SK-N-SH (cell line): Measurements from ENCODE around the gene SUPT3H. TPM values are rescaled to one million over a fixed set of nuclear protein-coding genes. Genes with fewer than 3 reads are reported as not detected.

Experiments used
- CTCF ChIA-PET: fragments of 300-600, 350-600 bp; formaldehyde crosslinking; extraction: SDS; loops from one replicate; lab custom pipeline; 2021; lab: Yijun Ruan, JAX
- POLR2A ChIA-PET: fragments of 350-600 bp; sonication (Branson Sonifier 250); formaldehyde crosslinking; extraction: SDS; loops from one replicate; lab custom pipeline; 2020; ENCODE audit warnings: antibody characterized with exemption, inconsistent platforms; lab: Yijun Ruan, JAX
- DNase-seq: peaks from one replicate; pipeline ENCODE4 v3.0.0; 2012
- H2AFZ ChIP-seq: fragments of 200-600 bp; sonication (generic); 2 replicates; pipeline ENCODE4 v1.8.1; 2016; ENCODE audit warnings: antibody characterized with exemption, mild to moderate bottlenecking, low read depth
- H3F3A ChIP-seq: fragments of 200-600 bp; sonication (generic); replicated peaks from 2 replicates; pipeline ENCODE3; 2016; ENCODE audit warnings: antibody characterized with exemption, mild to moderate bottlenecking; ENCODE audit not compliant: insufficient read depth
- H3K27ac ChIP-seq, 2 experiments: fragments of 200-500 bp in 1 of 2; fragments of 200-600 bp in 1 of 2; sonication (Bioruptor generic) in 1 of 2; sonication (generic), shearing (Covaris generic) in 1 of 2; 2 replicates each; pipeline versions ENCODE4 v1.5.1 to v1.6.1; 2014 to 2016; ENCODE audit warnings: low read depth in 2 of 2, inconsistent platforms in 1 of 2, low read length in 1 of 2, mild to moderate bottlenecking in 1 of 2, mixed read lengths in 1 of 2
- H3K27me3 ChIP-seq: fragments of 200-600 bp; sonication (generic), shearing (Covaris generic); 2 replicates; pipeline ENCODE4 v1.6.1; 2016; ENCODE audit warnings: mixed run types; ENCODE audit not compliant: insufficient read depth
- H3K36me3 ChIP-seq, 2 experiments: fragments of 200-500 bp in 1 of 2; fragments of 200-600 bp in 1 of 2; sonication (Bioruptor generic) in 1 of 2; sonication (generic) in 1 of 2; replicated peaks in 1 of 2; 2 replicates each; pipeline versions ENCODE3 to v1.5.1; 2014 to 2016; ENCODE audit warnings: low read length in 1 of 2, mild to moderate bottlenecking in 1 of 2; ENCODE audit not compliant: insufficient read depth in 2 of 2, control insufficient read depth in 1 of 2
- H3K4me1 ChIP-seq, 2 experiments: fragments of 200-500 bp in 1 of 2; fragments of 200-600 bp in 1 of 2; sonication (Bioruptor generic) in 1 of 2; sonication (generic), shearing (Covaris generic) in 1 of 2; 2 replicates each; pipeline versions ENCODE4 v1.5.1 to v1.6.1; 2014 to 2016; ENCODE audit warnings: low read depth in 1 of 2, low read length in 1 of 2, mixed run types in 1 of 2; ENCODE audit not compliant: insufficient read depth in 2 of 2, control insufficient read depth in 1 of 2
- H3K4me2 ChIP-seq: fragments of 200-600 bp; sonication (generic), shearing (Covaris generic); 2 replicates; pipeline ENCODE4 v1.6.1; 2017; ENCODE audit warnings: mixed run types
- H3K4me3 ChIP-seq, 2 experiments: fragments of 200-500 bp in 1 of 2; fragments of 200-600 bp in 1 of 2; sonication (Bioruptor generic) in 1 of 2; sonication (generic), shearing (Covaris generic) in 1 of 2; 2 replicates each; pipeline versions ENCODE4 v1.5.1 to v1.8.1; 2014 to 2016; ENCODE audit warnings: low read depth in 2 of 2, inconsistent platforms in 1 of 2, low read length in 1 of 2, mild to moderate bottlenecking in 1 of 2, mixed read lengths in 1 of 2, moderate library complexity in 1 of 2
- H3K79me2 ChIP-seq: fragments of 200-600 bp; sonication (generic); 2 replicates; pipeline ENCODE4 v1.8.1; 2017; ENCODE audit warnings: mild to moderate bottlenecking; ENCODE audit not compliant: insufficient read depth
- H3K9ac ChIP-seq: fragments of 200-600 bp; sonication (generic); 2 replicates; pipeline ENCODE4 v1.6.1; 2017; ENCODE audit warnings: mixed run types
- H3K9me2 ChIP-seq: fragments of 200-600 bp; sonication (generic); 2 replicates; pipeline ENCODE4 v1.6.1; 2017; ENCODE audit warnings: mixed run types
- H3K9me3 ChIP-seq: fragments of 200-600 bp; sonication (generic); 2 replicates; pipeline ENCODE4 v1.6.1; 2017; ENCODE audit warnings: mixed run types, mild to moderate bottlenecking, moderate library complexity
- H4K20me1 ChIP-seq: fragments of 200-600 bp; sonication (generic); 2 replicates; pipeline ENCODE4 v1.6.1; 2017; ENCODE audit warnings: mild to moderate bottlenecking, mixed run types; ENCODE audit not compliant: insufficient read depth
- CHD2 ChIP-seq: fragments of 150-350 bp; IDR thresholded peaks from 2 replicates; pipeline ENCODE4 v1.6.1; 2018; ENCODE audit warnings: low read length; ENCODE audit not compliant: partially characterized antibody
- ELF1 ChIP-seq: IDR thresholded peaks from 2 replicates; pipeline ENCODE4 v1.4.0; 2012
- EP300 ChIP-seq, 2 experiments: IDR thresholded peaks; 2 replicates each; pipeline versions ENCODE4 v1.4.0 to v1.6.1; 2012; ENCODE audit warnings: borderline replicate concordance in 1 of 2, low read depth in 1 of 2, low read length in 1 of 2
- FOSL2 ChIP-seq: IDR thresholded peaks from 2 replicates; pipeline ENCODE4 v1.4.0; 2012; ENCODE audit warnings: low read depth, mild to moderate bottlenecking, moderate library complexity, borderline replicate concordance
- JUND ChIP-seq: IDR thresholded peaks from 2 replicates; pipeline ENCODE4 v1.4.0; 2012
- MEF2A ChIP-seq: IDR thresholded peaks from 2 replicates; pipeline ENCODE4 v1.4.0; 2012; ENCODE audit warnings: low read depth, borderline replicate concordance
- NFIC ChIP-seq: IDR thresholded peaks from 2 replicates; pipeline ENCODE4 v1.4.0; 2012; ENCODE audit warnings: borderline replicate concordance
- NRF1 ChIP-seq: IDR thresholded peaks from 2 replicates; pipeline ENCODE4 v1.6.1; 2012; ENCODE audit warnings: low read depth, mild to moderate bottlenecking, low read length
- PBX3 ChIP-seq: IDR thresholded peaks from 2 replicates; pipeline ENCODE4; 2012
- REST ChIP-seq: IDR thresholded peaks from 2 replicates; pipeline ENCODE4 v1.6.1; 2012; ENCODE audit warnings: mild to moderate bottlenecking, low read depth, low read length, moderate library complexity
- RFX5 ChIP-seq: IDR thresholded peaks from 2 replicates; pipeline ENCODE4 v1.6.1; 2012; ENCODE audit warnings: mild to moderate bottlenecking, improper control_type of control experiment, low read length
- TAF1 ChIP-seq: IDR thresholded peaks from 2 replicates; pipeline ENCODE4 v1.6.1; 2012; ENCODE audit warnings: low read depth, mild to moderate bottlenecking, low read length, moderate library complexity, borderline replicate concordance
- TCF12 ChIP-seq: IDR thresholded peaks from 2 replicates; pipeline ENCODE4 v1.4.0; 2012
- TEAD4 ChIP-seq: IDR thresholded peaks from 2 replicates; pipeline ENCODE4 v1.4.0; 2012; ENCODE audit warnings: mild to moderate bottlenecking, borderline replicate concordance; ENCODE audit not compliant: insufficient read depth
- USF1 ChIP-seq: IDR thresholded peaks from 2 replicates; pipeline ENCODE4 v1.4.0; 2012; ENCODE audit warnings: low read depth, borderline replicate concordance
- USF2 ChIP-seq: fragments of 150-350 bp; IDR thresholded peaks from 2 replicates; pipeline ENCODE4 v1.6.1; 2017; ENCODE audit warnings: antibody characterized with exemption, low read length, low read depth, borderline replicate concordance
- YY1 ChIP-seq: IDR thresholded peaks from 2 replicates; pipeline ENCODE4 v1.4.0; 2012; ENCODE audit warnings: low read depth, mild to moderate bottlenecking
- ZBTB33 ChIP-seq: IDR thresholded peaks from 2 replicates; pipeline ENCODE4 v1.4.0; 2012; ENCODE audit warnings: low read depth, borderline replicate concordance
- WGBS: methylation state at CpG from one replicate; pipeline ENCODE4 v1.1.6; 2017; ENCODE audit warnings: low lambda C conversion rate; 5-methylcytosine and 5-hydroxymethylcytosine counted together
- polyA plus RNA-seq, 3 experiments: library from polyadenylated mRNA; depleted of rRNA; stranded (reverse); fragments of >200 nt; gene quantifications; 2 replicates each; pipeline ENCODE4 v1.2.3, GENCODE V29; 2012

The SUPT3H gene
- polyA plus RNA-seq, 1 of the 3 experiments (the other 2 are of a cell fraction) = 10.9 TPM

- Histone ChIP-seq H3F3A (no peaks in the 10 kb centered on the region), H3K4me1 (no peaks in the 10 kb centered on the region), H3K9me2 (no peaks in the 10 kb centered on the region), H3K79me2 (no peaks in the 10 kb centered on the region), H3K9me3 (no peaks in the 10 kb centered on the region; the same call in 1 of the 2 replicates), H3K36me3 (no peaks in the 10 kb centered on the region), H3K9ac (no peak overlapping the region), H2AFZ (no peak overlapping the region), H3K4me2 (no peak overlapping the region), H3K4me3 (no peak overlapping the region), H3K27ac (no peak overlapping the region), H4K20me1 (no peaks in the 10 kb centered on the region), H3K27me3 (no peaks in the 10 kb centered on the region)
- ChIA-PET POLR2A (no interaction called here), CTCF (interaction anchor here (0.6 to 1.5 kb wide), 2 partner anchors 9 to 552 kb away, joined by 4 to 5 read pairs; no protein-coding TSS in a partner anchor)
- DNase-seq = no peak
- TF ChIP-seq NRF1 = no peak
- no peak for TF ChIP-seq CHD2
- no peak for TF ChIP-seq JUND
- no peak for TF ChIP-seq YY1
- TF ChIP-seq TEAD4 = no peak
- TF ChIP-seq TCF12 = no peak
- TF ChIP-seq NFIC = no peak
- WGBS = 69% methylated on average over 4 of the region's 4 CpGs
Observed at GRCh38 chr6:45027126-45027525, 350.6 kb downstream of the SUPT3H start.

- Histone ChIP-seq H4K20me1 (no peaks in the 10 kb centered on the region), H3K9ac (no peak overlapping the region), H3K9me2 (no peaks in the 10 kb centered on the region), H3F3A (no peaks in the 10 kb centered on the region), H3K4me1 (0 out of 4 replicates have a peak, but pooled peaks cover 0 to 3% of the 10 kb centered on the region in 2 experiments), H3K27me3 (no peaks in the 10 kb centered on the region), H3K27ac (no peak overlapping the region), H3K4me2 (no peak overlapping the region), H3K4me3 (no peak overlapping the region), H3K79me2 (no peaks in the 10 kb centered on the region), H2AFZ (no peak overlapping the region), H3K9me3 (no peaks in the 10 kb centered on the region; the same call in 1 of the 2 replicates), H3K36me3 (no peaks in the 10 kb centered on the region)
- DNase-seq = no peak
- ChIA-PET CTCF (no interaction called here), POLR2A (no interaction called here)
- 93% methylated on average over 2 of the region's 2 CpGs for WGBS
- TF ChIP-seq RFX5 = no peak
- TF ChIP-seq TAF1 = no peak
- TF ChIP-seq EP300 (IDR thresholded peaks at IDR 0.05; ENCODE audit: borderline replicate concordance in 1 of 2, low read depth in 1 of 2, low read length in 1 of 2) = no peak
- TF ChIP-seq REST = no peak
- TF ChIP-seq PBX3 = no peak
- TF ChIP-seq FOSL2 = no peak
- no peak for TF ChIP-seq YY1
- no peak for TF ChIP-seq NFIC
- TF ChIP-seq ZBTB33 = no peak
- no peak for TF ChIP-seq ELF1
- no peak for TF ChIP-seq JUND
- TF ChIP-seq USF2 = no peak
- TF ChIP-seq USF1 = no peak
- TF ChIP-seq MEF2A = no peak
Observed at GRCh38 chr6:45026003-45026516, 351.7 kb downstream of the SUPT3H start.
